ENCODE measurements around the gene COLGALT1. TPM values are rescaled to one million over a fixed set of nuclear protein-coding genes. Genes with fewer than 3 reads are reported as not detected.
A peak's percentile ranks its signal among the peaks of the same experiment; 100 is the strongest.
"Not testable (repeated sequence)": the region's sequence is repeated elsewhere in the genome, so short reads cannot be mapped to it uniquely, and the experiment has no call there.

The COLGALT1 gene
- total RNA-seq, 1 experiment from 2014 or later, result 173 TPM

DNA sequence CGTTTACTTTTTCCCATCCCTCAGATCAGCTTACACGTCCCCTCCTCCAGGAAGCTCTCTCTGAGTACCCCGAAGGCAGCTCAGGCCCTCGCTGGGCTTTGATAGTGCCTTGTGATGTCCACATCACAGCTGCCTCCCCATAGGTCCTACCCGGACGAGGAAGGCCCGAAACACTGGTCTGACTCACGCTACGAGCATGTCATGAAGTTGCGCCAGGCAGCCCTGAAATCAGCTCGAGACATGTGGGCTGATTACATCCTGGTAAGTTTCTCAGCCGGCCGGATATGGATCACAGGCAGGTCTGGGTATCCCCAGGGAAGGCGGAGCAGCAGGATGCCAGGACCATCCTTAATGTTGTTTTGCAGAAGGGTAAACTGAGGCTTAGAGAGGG, 4.8 kb downstream of the COLGALT1 start:
- DNase-seq (ENCODE audit: low spot score), result peak; percentile 75

DNA sequence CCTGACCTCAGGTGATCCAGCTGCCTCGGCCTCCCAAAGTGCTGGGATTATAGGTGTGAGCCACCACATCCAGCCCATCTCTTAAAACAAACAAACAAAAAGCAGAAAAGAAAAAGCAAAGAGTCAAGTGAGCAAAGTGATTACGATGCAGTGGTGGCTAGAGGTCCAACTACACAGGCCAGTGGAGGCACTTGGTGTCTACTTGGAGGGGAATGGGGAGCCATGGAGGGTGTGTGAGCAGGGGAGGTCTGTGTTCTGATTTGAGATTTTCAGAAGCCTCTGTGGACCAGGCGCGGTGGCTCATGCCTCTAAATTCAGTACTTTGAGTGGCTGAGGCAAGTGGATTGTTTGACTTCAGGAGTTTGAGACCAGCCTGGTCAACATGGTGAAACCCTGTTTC, 6.6 kb downstream of the COLGALT1 start:
- no peak for DNase-seq (ENCODE audit: low spot score)

DNA sequence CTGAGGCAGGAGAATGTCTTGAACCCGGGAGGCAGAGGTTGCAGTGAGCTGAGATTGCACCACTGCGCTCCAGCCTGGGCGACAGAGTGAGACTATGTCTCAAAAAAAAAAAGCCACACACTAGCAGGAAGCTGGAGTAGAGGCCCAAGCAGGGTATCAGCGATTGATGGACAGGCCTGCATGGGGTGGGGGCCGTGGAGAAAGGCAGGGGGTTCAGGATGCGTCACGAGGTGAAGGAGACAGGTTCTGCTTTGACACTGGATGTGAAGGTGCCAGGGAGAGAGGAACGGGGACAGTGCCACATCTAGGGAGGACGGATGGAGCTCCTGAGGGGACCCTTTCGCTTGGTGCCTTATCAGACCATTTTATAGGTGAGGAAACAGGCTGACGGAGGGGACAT, 7.1 kb downstream of the COLGALT1 start:
- no peak for DNase-seq (ENCODE audit: low spot score)

DNA sequence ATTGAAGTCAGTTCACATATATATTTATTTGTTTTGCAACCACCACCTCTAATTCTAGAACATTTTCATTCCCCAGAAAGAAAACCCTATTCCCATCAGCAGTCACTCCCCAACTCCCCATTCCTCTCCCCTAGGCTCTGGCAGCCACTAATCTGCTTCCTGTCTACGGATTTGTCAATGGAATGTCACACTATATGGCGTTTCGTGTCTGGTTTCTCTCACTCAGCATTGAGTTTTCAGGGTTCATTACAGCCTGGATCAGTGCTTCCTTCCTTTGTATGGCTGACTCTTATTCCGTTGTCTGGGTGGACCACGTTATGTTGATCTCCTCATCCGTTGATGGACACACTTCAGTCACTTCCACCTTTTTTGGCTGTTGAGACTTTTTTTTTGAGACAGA, 9.3 kb downstream of the COLGALT1 start:
- DNase-seq (ENCODE audit: low spot score), result no peak

DNA sequence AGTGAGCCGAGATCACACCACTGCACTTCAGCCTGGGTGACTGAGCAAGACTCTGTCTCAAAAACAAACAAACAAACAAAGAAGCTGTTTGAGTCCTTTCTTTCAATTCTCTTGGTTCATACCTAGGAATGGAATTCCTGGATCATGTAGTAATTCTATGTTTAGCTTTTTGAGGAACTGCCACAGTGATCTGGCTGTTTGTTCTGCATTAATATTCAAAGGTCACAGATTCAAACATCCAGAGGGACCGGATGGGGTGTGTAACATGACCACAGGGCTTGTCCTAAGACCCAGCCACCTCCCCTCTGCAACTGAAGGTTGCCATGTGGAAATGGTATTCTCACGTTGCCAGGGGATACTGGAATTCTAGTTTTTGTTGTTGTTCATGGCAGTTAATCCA, 10.2 kb downstream of the COLGALT1 start:
- DNase-seq (ENCODE audit: low spot score), result no peak

DNA sequence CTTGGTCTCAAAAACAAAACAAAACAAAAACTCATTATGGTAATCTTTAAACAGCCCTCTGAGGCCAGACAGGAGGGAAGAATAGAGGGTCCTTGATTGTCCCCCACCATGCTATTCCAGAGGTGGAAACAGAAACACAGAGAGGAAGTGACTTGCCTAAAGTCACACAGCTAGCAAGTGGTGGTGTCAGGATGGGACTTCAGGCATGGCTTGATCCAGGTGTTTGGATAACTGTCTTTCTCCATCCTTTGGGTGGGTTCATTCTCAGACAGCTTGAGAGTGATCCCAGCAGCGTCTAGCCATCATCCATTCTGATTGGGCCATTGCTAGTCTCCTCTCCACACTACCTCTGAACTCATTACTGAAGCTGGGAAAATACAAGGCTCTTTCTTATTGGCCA, 12.5 kb downstream of the COLGALT1 start:
- no peak for DNase-seq (ENCODE audit: low spot score)

DNA sequence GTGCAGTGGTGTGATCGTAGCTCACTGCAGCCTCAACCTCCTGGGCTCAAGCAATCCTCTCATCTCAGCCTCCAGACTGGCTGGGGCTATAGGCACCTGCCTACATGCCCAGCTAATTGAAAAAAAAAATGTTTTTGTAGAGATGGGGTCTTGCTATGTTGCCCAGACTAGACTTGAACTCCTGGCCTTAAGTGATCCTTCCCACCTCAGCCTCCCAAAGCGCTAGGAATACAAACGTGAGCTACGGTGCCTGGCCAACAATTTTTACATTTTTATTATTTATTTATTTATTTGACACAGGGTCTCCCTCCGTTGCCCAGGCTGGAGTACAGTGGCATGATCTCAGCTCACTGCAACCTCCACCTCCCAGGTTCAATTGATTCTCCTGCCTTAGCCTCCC, 14.8 kb downstream of the COLGALT1 start:
- DNase-seq (ENCODE audit: low spot score), result not testable (repeated sequence)

DNA sequence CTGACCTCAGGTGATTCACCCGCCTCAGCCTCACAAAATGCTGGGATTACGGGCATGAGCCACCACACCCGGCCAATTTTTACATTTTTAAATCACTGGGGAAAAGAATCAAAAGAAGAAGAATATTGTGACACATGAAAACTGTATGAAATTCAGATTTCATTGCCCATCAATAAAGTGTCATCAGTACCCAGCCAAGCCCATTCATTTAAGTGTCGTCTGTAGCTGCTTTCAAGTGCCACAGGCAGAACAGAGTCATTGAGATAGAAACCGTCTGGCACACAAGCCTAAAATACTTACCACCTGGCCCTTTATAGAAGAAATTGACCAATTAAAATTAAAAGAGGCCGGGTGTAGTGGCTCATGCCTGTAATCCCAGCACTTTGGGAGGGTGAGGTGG, 15.3 kb downstream of the COLGALT1 start:
- no peak for DNase-seq (ENCODE audit: low spot score)

DNA sequence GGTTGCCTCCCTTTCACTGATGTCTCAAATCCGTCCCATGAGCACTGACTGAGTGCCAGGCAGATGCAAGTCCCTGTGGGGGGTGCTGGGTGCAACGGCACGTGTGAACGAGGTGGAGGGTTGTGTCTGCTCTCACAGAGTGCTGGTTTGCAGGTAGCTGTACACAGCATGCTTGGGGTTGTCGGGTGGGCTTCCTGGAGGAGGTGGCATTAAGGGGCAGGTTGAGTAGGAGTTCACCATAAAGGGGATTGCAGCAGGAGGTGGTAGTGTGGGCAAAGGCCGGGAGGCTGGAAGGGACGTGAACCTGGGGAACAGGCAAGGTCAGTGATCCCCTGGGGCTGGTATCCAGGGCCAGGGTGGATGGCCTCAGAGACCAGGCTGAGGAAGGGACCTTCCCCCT, 17.2 kb downstream of the COLGALT1 start:
- DNase-seq (ENCODE audit: low spot score), result no peak

DNA sequence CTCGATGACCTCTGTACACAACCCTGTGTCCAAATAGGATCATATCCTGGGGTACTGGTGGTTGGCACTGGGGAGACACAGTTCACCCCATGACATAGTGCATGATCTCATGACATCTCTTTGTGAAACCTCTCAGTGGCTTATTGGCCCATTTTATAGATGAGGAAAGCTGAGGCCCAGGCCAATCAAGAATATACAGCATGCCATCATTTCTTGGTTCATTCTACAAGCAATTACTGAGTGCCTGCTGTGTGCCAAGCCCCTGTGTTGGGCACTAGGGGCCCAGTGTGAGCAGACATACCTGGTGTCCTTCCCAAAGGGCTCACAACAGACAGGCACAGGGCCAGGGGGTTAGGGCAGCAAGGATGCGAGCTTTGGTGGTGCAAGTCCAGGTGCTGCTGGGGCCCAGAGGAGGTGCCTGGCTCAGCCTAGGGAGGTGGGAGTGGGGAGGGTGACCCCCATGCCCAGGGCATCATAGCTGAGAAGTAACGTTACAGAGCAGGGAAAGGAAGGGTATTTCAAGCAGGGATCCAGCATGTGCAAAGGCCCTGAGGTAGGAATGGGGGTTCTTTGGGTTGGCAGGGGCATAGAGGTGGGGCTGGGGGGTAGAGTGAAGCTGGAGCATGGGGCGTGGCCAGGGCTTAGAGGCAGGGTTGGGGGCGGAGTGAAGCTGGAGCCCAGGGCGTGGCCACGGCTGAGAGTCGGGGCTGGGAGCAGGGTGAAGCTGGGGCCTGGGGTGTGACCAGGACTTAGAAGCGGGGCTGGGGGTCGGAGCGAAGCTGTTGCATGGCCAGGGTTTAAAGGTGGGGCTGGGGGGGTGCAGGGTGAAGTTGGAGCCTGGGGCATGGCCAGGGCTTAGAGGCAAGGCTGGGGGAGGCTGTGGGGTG, 20.7 kb downstream of the COLGALT1 start:
- peak; percentile 27 for DNase-seq (ENCODE audit: low spot score)

DNA sequence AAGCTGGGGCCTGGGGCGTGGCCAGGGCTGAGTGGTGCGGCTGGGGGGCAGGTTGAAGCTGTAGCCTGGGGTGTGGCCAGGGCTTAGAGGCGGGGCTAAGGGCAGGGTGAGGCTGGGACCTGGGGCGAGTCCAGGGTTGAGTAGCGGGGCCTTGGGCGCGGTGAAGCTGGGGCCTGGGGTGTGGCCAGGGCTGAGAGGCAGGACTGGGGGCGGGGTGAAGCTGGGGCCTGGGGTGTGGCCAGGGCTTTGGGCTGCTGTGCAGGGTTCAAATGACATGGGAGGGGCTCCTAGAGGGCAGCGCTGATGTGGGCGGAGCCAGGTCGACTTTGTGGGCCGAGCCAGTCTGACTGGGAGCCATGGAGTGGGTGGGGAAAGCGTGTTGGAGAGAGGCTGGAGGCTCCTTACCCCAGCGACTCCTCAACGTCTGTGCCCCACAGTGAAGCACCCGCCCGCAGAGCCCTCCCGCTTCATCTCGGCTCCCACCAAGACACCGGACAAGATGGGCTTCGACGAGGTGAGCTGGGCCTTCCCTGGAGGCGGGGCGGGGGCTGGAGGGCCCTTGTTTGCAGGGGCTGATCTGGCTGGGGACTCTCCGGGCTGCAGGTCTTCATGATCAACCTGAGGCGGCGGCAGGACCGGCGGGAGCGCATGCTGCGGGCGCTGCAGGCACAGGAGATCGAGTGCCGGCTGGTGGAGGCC, 21.5 kb downstream of the COLGALT1 start:
- peak; percentile 66 for DNase-seq (ENCODE audit: low spot score)

DNA sequence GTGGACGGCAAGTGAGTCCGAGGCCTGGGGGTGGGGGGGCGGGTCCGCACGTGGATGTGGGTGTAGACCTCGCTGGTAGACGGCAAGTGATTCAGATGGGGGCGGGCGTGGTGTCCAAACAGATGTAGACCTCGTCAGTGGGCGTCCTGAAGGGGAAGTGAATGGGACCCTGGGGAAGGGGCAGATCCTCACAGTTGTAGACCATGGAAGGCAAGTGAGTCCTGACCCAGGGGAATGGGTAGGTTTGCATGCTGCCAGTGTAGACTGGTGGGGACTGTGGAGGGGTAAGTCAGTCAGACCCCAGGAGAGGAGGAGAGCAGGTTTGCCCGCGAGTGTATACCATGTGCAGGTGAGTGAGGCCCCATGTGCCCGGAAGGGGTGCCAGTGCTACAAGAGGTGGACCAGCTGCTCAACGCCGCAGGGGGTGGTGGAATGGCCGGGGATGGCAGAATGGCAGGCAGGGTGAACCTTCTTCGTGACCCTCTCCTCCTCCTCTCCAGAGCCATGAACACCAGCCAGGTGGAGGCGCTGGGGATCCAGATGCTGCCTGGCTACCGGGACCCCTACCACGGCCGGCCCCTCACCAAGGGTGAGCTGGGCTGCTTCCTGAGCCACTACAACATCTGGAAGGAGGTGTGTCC, 22.1 kb downstream of the COLGALT1 start:
- no peak for DNase-seq (ENCODE audit: low spot score)

DNA sequence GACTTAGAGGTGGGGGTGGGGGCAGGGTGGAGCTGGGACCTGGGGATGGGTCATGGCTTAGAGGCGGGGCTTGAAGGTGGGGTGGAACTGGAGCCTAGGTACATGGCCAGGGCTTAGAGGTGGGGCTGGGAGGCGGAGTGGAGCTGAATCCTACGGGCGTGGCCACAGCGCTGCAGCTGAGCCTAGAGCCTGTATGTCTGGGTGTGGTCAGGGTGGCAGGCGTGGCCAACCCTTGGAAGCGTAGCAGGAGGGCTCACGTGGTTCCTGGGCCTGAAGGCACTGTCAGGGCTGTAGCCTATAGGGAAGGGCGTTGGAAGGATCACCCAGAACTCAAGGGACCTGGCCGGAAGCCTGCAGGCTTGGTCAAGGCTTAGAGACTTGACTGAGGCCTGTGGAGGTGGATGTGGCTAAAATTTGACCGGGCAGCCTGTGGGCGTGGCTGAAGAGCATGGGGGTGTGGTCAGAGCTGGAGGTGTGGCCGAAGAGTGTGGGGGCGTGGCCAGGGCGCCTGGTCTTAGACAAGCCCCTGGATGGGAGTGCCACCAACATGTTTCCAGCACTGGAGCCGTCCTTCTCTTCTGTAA, 24.3 kb downstream of the COLGALT1 start:
- peak; percentile 97 for DNase-seq (ENCODE audit: low spot score)

DNA sequence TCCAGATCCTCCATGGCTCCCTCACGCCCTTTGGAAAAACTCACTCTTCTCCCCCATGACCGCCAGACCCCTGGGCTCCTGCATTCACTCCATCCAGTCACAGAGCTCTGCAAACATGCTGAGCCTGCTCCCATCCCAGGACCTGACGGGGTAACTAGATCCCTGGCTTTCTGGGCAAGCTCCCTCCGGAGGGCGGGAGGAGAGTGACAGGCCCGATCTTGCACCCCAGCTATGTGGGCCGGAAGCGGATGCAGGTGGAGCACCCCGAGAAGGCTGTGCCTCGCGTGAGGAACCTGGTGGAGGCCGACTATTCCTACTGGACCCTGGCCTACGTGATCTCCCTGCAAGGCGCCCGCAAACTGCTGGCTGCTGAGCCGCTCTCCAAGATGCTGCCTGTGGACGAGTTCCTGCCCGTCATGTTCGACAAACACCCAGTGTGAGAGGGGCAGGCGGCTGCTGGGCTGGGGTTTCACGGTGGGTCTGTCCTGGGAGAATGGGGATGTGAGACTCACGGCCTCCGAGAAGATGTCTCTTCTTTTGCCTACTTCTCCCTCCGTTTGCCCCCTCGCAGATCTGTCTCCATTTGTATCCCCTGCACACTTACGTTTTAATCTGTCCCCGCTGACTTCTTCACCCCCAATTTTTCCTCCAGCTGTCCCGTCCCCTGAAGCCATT, 25.2 kb downstream of the COLGALT1 start:
- DNase-seq (ENCODE audit: low spot score), result no peak

DNA sequence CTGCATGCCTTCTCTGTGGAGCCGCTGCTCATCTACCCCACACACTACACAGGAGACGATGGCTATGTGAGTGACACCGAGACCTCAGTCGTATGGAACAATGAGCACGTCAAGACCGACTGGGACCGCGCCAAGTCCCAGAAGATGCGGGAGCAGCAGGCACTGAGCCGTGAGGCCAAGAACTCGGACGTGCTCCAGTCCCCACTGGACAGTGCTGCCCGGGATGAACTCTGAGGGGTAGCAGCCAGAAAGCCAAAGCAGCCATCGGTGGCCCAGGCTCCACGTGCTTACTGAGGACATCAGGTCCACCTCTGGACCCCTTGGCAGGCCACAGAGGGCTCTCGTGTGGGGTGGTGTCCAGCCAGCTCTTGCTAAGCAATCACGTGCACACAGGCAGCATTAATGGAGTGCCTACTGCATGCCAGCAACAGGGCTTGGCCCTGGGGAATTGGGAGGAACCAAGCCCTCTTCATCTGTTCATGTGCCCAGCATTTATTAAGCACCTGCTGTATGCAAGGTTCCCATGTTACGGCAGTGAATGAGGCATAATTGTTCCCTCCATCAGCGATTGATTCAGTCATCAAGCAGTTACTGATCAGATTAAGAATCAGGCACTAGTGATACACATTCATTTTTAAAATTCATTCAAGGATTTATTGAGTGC, 25.9 kb downstream of the COLGALT1 start:
- DNase-seq (ENCODE audit: low spot score), result no peak

DNA sequence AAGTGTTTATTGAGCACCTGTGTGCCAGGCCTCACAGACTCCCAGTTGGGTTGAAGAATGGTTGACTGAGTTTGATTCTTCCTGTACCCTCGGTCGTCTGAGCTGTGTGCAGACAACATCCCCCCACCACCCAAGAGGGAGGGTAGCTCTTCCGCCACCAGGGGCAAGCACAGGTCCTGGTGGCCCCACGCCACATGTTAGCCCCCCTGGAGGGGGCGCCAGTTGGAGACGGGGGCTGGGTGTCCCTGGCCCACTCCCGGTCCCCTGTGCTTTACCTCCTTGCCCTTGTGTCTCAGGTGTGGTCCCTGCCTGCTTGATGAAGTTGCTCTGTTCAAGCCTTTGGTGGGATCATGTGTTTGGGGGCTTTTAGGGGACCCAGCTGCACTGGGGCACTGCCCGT, 27.2 kb downstream of the COLGALT1 start:
- no peak for DNase-seq (ENCODE audit: low spot score)

DNA sequence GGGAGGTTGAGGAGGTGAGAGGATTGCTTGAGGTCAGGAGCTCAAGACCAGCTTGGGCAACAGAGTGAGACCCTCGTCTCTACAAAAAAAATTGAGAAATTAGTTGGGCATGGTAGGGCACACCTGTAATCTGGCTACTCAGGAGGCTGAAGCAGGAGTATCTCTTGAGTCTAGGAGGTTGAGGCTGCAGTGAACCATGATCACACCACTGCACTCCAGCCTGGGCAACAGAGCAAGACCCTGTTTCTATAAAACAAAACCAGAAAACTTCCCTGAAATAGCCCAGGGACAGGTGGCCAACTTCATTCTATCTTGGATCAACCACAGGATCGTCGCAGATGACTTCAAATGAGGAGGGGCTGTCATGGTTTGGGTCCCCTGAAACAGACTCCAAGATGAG, 28.7 kb downstream of the COLGALT1 start:
- no peak for DNase-seq (ENCODE audit: low spot score)

DNA sequence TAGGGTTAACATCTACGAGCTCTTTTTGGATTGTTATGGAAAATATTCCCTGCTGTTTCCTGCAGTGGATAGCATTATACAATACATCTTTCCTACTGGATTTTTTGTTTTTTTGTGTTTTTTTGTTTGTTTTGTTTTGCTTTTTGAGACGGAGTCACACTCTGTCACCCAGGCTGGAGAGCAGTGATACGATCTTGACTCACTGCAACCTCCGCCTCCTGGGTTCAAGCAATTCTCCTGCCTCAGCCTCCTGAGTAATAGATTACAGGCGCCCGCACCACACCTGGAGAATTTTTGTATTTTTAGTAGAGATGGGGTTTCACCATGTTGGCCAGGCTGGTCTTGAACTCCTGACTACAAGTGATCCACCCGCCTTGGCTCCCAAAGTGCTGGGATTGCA, 29.9 kb downstream of the COLGALT1 start:
- not testable (repeated sequence) for DNase-seq (ENCODE audit: low spot score)

DNA sequence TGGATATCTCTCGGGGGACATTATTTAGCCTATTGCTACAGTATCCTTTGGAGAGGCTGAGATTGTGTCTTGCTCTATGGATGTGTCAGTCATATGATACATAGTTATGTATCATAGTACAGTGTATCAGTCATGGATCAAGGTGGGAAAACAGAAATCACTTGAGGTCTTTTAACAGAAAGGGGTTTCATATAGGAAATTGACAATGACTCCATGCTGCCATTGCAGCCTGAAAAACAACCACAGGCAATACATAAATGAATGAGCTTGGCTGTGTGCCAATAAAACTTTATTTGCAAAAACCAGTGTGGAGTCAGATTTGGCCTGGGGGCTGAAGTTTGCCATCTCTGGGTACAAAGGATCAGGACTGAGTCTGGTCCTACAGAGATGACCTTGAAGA, 35.4 kb downstream of the COLGALT1 start:
- DNase-seq (ENCODE audit: low spot score), result no peak

DNA sequence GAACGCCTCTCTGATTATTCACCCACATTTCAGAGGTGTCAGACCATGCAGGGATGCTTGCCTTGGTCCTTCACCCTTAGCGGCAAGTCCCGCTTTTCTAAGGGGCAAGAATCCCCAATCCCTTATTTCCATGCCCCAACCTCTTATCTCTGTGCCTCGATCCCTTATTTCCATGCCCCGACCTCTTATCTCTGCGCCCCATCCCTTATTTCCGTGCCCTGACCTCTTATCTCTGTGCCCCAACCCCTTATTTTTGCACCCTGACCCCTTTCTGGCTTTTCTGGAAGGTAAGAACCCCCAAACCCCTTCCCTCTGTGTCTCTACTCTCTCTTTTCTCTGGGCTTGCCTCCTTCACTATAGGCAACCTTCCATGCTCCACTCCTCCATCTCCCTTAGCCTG, 38.8 kb downstream of the COLGALT1 start:
- DNase-seq (ENCODE audit: low spot score), result not testable (repeated sequence)

DNA sequence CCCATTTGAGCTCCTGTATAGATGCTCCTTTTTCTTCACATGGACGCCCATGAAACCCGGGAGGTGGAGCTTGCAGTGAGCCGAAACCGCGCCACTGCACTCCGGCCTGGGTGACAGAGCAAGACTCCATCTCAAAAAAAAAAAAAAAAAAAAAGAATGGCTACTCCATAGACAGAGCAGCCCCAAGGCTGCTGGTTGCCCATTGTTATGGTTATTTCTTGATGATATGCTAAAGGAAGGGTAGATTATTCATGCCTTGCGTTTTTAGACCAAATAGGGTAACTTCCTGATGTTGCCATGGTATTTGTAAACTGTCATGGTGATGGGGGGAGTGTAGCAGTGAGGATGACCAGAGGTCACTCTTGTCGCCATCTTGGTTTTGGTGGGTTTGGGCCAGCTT, 42.6 kb downstream of the COLGALT1 start:
- DNase-seq (ENCODE audit: low spot score), result not testable (repeated sequence)
